H1 (cell line): ENCODE measurements around the gene NANOS3. TPM values are rescaled to one million over a fixed set of nuclear protein-coding genes. Genes with fewer than 3 reads are reported as not detected.

Experiments used
- CTCF ChIA-PET: fragments of 300-600 bp; sonication (Branson Sonifier 250); formaldehyde crosslinking; loops from one replicate; lab custom pipeline; 2021; ENCODE audit not compliant: partially characterized antibody; lab: Charles Lee
- POLR2A ChIA-PET: fragments of 300-600 bp; sonication (Branson Sonifier 250); formaldehyde crosslinking; loops from one replicate; lab custom pipeline; 2021; ENCODE audit warnings: inconsistent platforms; ENCODE audit not compliant: partially characterized antibody; lab: Charles Lee
- DNase-seq, 2 experiments: peaks; one replicate each; pipeline versions ENCODE4 v3.0.0 to v3.0.0-alpha.2; 2010 to 2022; ENCODE audit warnings: low spot score in 2 of 2, low read depth in 1 of 2, mixed read lengths in 1 of 2
- FAIRE-seq: peaks from 2 replicates; lab custom pipeline; 2011; peaks lifted over from hg19 to GRCh38; lab: Jason Lieb, UNC
- H2AFZ ChIP-seq: 2 replicates; pipeline ENCODE4 v1.8.1; 2012; ENCODE audit warnings: low read length, inconsistent platforms
- H2AK5ac ChIP-seq: 2 replicates; pipeline ENCODE4 v1.6.1; 2013; ENCODE audit warnings: low read depth, low read length
- H2BK120ac ChIP-seq: replicated peaks from 2 replicates; pipeline ENCODE3; 2013; ENCODE audit warnings: low read depth, low read length, inconsistent platforms
- H2BK12ac ChIP-seq: 2 replicates; pipeline ENCODE4 v1.6.1; 2013; ENCODE audit warnings: low read depth, low read length
- H2BK15ac ChIP-seq: 2 replicates; pipeline ENCODE4 v1.6.1; 2013; ENCODE audit warnings: low read length
- H2BK20ac ChIP-seq: 2 replicates; pipeline ENCODE4 v1.6.1; 2013; ENCODE audit warnings: low read length
- H2BK5ac ChIP-seq: 2 replicates; pipeline ENCODE4 v1.6.1; 2013; ENCODE audit warnings: low read depth, low read length
- H3K14ac ChIP-seq: 2 replicates; pipeline ENCODE4 v1.6.1; 2013; ENCODE audit warnings: inconsistent platforms; ENCODE audit not compliant: insufficient read length
- H3K18ac ChIP-seq: 2 replicates; pipeline ENCODE4 v1.6.1; 2013; ENCODE audit warnings: low read length; ENCODE audit errors: extremely low read depth
- H3K23ac ChIP-seq: 2 replicates; pipeline ENCODE4 v1.6.1; 2013; ENCODE audit warnings: inconsistent platforms; ENCODE audit not compliant: insufficient read length
- H3K23me2 ChIP-seq: 2 replicates; pipeline ENCODE4 v1.6.1; 2013; ENCODE audit warnings: low read depth, low read length
- H3K27ac ChIP-seq: 2 replicates; pipeline ENCODE4 v1.6.1; 2011; ENCODE audit warnings: low read depth, low read length, inconsistent platforms
- H3K27me3 ChIP-seq, 4 experiments: replicated peaks in 1 of 4; 1 replicate in 1 of 4; 2 replicates in 3 of 4; pipeline versions ENCODE4 v1.6.1 to v1.8.1; 2011 to 2013; ENCODE audit warnings: low read length in 3 of 4, mild to moderate bottlenecking in 3 of 4, inconsistent platforms in 2 of 4, mixed read lengths in 2 of 4, moderate library complexity in 1 of 4; ENCODE audit not compliant: control insufficient read depth in 3 of 4, insufficient read depth in 3 of 4; ENCODE audit errors: extremely low read depth in 1 of 4
- H3K36me3 ChIP-seq, 4 experiments: 2 replicates each; pipeline versions ENCODE4 v1.6.1 to v1.8.1; 2011 to 2013; ENCODE audit warnings: mild to moderate bottlenecking in 4 of 4, low read length in 3 of 4, moderate library complexity in 2 of 4, control low read depth in 1 of 4, inconsistent platforms in 1 of 4; ENCODE audit not compliant: insufficient read depth in 4 of 4, control insufficient read depth in 2 of 4
- H3K4ac ChIP-seq: replicated peaks from 2 replicates; pipeline ENCODE3; 2013; ENCODE audit warnings: low read length, low read depth, mixed read lengths, inconsistent platforms; ENCODE audit not compliant: insufficient read length
- H3K4me1 ChIP-seq, 4 experiments: replicated peaks in 1 of 4; 1 replicate in 1 of 4; 2 replicates in 3 of 4; pipeline versions ENCODE4 v1.6.1 to v1.8.1; 2011 to 2013; ENCODE audit warnings: low read length in 3 of 4, inconsistent platforms in 2 of 4, mixed read lengths in 1 of 4; ENCODE audit not compliant: insufficient read depth in 4 of 4, control insufficient read depth in 3 of 4
- H3K4me2 ChIP-seq, 2 experiments: 2 replicates each; pipeline versions ENCODE4 v1.6.1 to v1.8.1; 2011 to 2013; ENCODE audit warnings: low read depth in 2 of 2, low read length in 2 of 2, control low read depth in 1 of 2, inconsistent platforms in 1 of 2, mild to moderate bottlenecking in 1 of 2; ENCODE audit not compliant: insufficient read depth in 1 of 2
- H3K4me3 ChIP-seq, 4 experiments: fragments of 200-600, 300-600 bp in 1 of 4; sonication (generic), shearing (Covaris generic), sonication (Bioruptor Twin) in 1 of 4; 2 replicates each; pipeline versions ENCODE4 v1.5.1 to v1.8.1; 2011 to 2016; ENCODE audit warnings: low read length in 4 of 4, low read depth in 3 of 4, control low read depth in 2 of 4, inconsistent platforms in 2 of 4, mild to moderate bottlenecking in 2 of 4, mixed read lengths in 1 of 4, moderate library complexity in 1 of 4; ENCODE audit not compliant: insufficient read depth in 2 of 4; ENCODE audit errors: extremely low read depth in 1 of 4
- H3K56ac ChIP-seq: replicated peaks from 2 replicates; pipeline ENCODE3; 2013; ENCODE audit warnings: low read depth, mild to moderate bottlenecking, mixed read lengths, low read length, inconsistent platforms; ENCODE audit not compliant: insufficient read length
- H3K79me1 ChIP-seq: 2 replicates; pipeline ENCODE4 v1.6.1; 2013; ENCODE audit warnings: low read depth, low read length, control low read depth
- H3K79me2 ChIP-seq, 2 experiments: 2 replicates each; pipeline versions ENCODE4 v1.6.1 to v1.8.1; 2012 to 2013; ENCODE audit warnings: low read length in 2 of 2, mild to moderate bottlenecking in 2 of 2, inconsistent platforms in 1 of 2; ENCODE audit not compliant: insufficient read depth in 2 of 2, control insufficient read depth in 1 of 2
- H3K9ac ChIP-seq, 4 experiments: replicated peaks in 1 of 4; 1 replicate in 1 of 4; 2 replicates in 3 of 4; pipeline versions ENCODE4 v1.6.1 to v1.8.1; 2011 to 2013; ENCODE audit warnings: low read depth in 3 of 4, low read length in 3 of 4, control low read depth in 2 of 4, mild to moderate bottlenecking in 2 of 4, moderate library complexity in 2 of 4, inconsistent platforms in 1 of 4; ENCODE audit errors: extremely low read depth in 1 of 4
- H3K9me3 ChIP-seq, 2 experiments: 2 replicates each; pipeline versions ENCODE4 v1.6.1 to v1.8.1; 2012 to 2013; ENCODE audit warnings: mild to moderate bottlenecking in 2 of 2, moderate library complexity in 2 of 2, control low read depth in 1 of 2, inconsistent platforms in 1 of 2, low read depth in 1 of 2, low read length in 1 of 2, mixed read lengths in 1 of 2; ENCODE audit not compliant: insufficient read depth in 2 of 2
- H4K20me1 ChIP-seq, 2 experiments: replicated peaks in 1 of 2; 2 replicates each; pipeline versions ENCODE3 to v1.8.1; 2011 to 2013; ENCODE audit warnings: inconsistent platforms in 2 of 2, low read length in 2 of 2, mild to moderate bottlenecking in 1 of 2; ENCODE audit not compliant: insufficient read depth in 2 of 2, control insufficient read depth in 1 of 2
- H4K5ac ChIP-seq: 2 replicates; pipeline ENCODE4 v1.6.1; 2013; ENCODE audit warnings: low read length, low read depth, mixed read lengths, inconsistent platforms; ENCODE audit not compliant: insufficient read length
- H4K8ac ChIP-seq: 2 replicates; pipeline ENCODE4 v1.8.0; 2013; ENCODE audit warnings: mild to moderate bottlenecking, moderate library complexity, low read length, inconsistent platforms; ENCODE audit not compliant: insufficient read depth; ENCODE audit errors: extremely low read depth
- H4K91ac ChIP-seq: replicated peaks from 2 replicates; pipeline ENCODE3; 2013; ENCODE audit warnings: low read length, mixed read lengths, inconsistent platforms; ENCODE audit not compliant: insufficient read length
- BACH1 ChIP-seq: IDR thresholded peaks from 2 replicates; pipeline ENCODE4 v1.6.1; 2012; ENCODE audit warnings: low read length, improper control_type of control experiment
- CEBPB ChIP-seq: IDR thresholded peaks from 2 replicates; pipeline ENCODE4 v1.6.1; 2012; ENCODE audit warnings: low read depth, low read length
- CHD2 ChIP-seq: IDR thresholded peaks from 2 replicates; pipeline ENCODE4 v1.6.1; 2012; ENCODE audit warnings: low read length, improper control_type of control experiment
- GABPA ChIP-seq: IDR thresholded peaks from 2 replicates; pipeline ENCODE4 v1.6.1; 2011; ENCODE audit warnings: mild to moderate bottlenecking, low read length, moderate library complexity, borderline replicate concordance; ENCODE audit not compliant: insufficient read depth
- GTF2F1 ChIP-seq: IDR thresholded peaks from 2 replicates; pipeline ENCODE4 v1.6.1; 2012; ENCODE audit warnings: low read depth, low read length, improper control_type of control experiment, borderline replicate concordance
- MAX ChIP-seq: IDR thresholded peaks from 2 replicates; pipeline ENCODE4 v1.6.1; 2012; ENCODE audit warnings: inconsistent platforms
- NANOG ChIP-seq: IDR thresholded peaks from 2 replicates; pipeline ENCODE4 v1.6.1; 2011; ENCODE audit warnings: low read length, low read depth, mild to moderate bottlenecking, inconsistent platforms; ENCODE audit not compliant: insufficient read depth, poor library complexity, severe bottlenecking
- RXRA ChIP-seq: IDR thresholded peaks from 2 replicates; pipeline ENCODE4 v1.6.1; 2011; ENCODE audit warnings: low read depth, mild to moderate bottlenecking, low read length, moderate library complexity; ENCODE audit not compliant: insufficient read depth
- SP4 ChIP-seq: IDR thresholded peaks from 2 replicates; pipeline ENCODE4 v1.6.1; 2012; ENCODE audit warnings: low read length, inconsistent platforms
- ZNF274 ChIP-seq: IDR thresholded peaks from 2 replicates; pipeline ENCODE4 v1.7.0; 2012; ENCODE audit warnings: low read length, borderline replicate concordance; ENCODE audit errors: extremely low read depth
- WGBS, 2 experiments: shearing (Covaris generic) in 1 of 2; methylation state at CpG; one replicate each; pipeline versions ENCODE4 v1.1.6 to v1.1.7; 2013 to 2015; ENCODE audit warnings: low lambda C conversion rate in 2 of 2, mixed read lengths in 2 of 2, inconsistent platforms in 1 of 2, low coverage in 1 of 2, missing lambda C conversion rate in 1 of 2; ENCODE audit not compliant: insufficient replicate concordance in 2 of 2, insufficient coverage in 1 of 2, insufficient read length in 1 of 2; ENCODE audit errors: extremely low coverage in 1 of 2, missing lambda C conversion rate in 1 of 2; 5-methylcytosine and 5-hydroxymethylcytosine counted together
- polyA plus RNA-seq, 7 experiments: library from polyadenylated mRNA; depleted of rRNA in 3 of 7; stranded (reverse) in 5 of 7; unstranded in 2 of 7; fragments of >200 nt in 5 of 7; fragments of 200-250 nt in 2 of 7; gene quantifications; 1 replicate in 5 of 7; 2 replicates in 1 of 7; 4 replicates in 1 of 7; pipeline versions ENCODE4 v1.2.1 to v1.2.3, GENCODE V29; 2011 to 2013; ENCODE audit warnings: missing spikeins in 2 of 7, mixed read lengths in 2 of 7
- total RNA-seq: library from RNA; stranded (reverse); fragmentation: NEBNext Ultra II Directional; extraction: Animal tissue kit (Norgen Biotek cat#: 25700); gene quantifications from 2 replicates; pipeline ENCODE4 v1.2.1, GENCODE V29; 2021

NANOS3 gene
- total and polyA plus RNA-seq, 2 of the 8 experiments (the other 6 are each of a cell fraction or from before 2014, with no cell fraction given): 0.62 TPM; not detected in 1

- Histone ChIP-seq H3K79me1 (no peaks in the 10 kb centered on the region), H4K8ac (no peak overlapping the region), H3K4me3 (no peak overlapping the region), H3K9ac (no peak overlapping the region), H3K27ac (no peak overlapping the region), H3K9me3 (no peaks in the 10 kb centered on the region), H3K4ac (no peak overlapping the region), H3K23ac (no peak overlapping the region), H3K56ac (no peak overlapping the region), H2AK5ac (peak overlapping the region; percentile 79; the same call in 1 of the 2 replicates), H4K5ac (no peak overlapping the region), H3K14ac (no peak overlapping the region), H2BK120ac (no peak overlapping the region), H2BK12ac (peak overlapping the region; percentile 55; the same call in 1 of the 2 replicates), H3K18ac (no peak overlapping the region), H2BK20ac (no peak overlapping the region), H3K4me1 (peaks cover 0 to 7% (median 5%) of the 10 kb centered on the region in 4 experiments; a peak in 5 of 7 replicates), H3K4me2 (no peak overlapping the region), H2AFZ (no peak overlapping the region), H3K79me2 (no peaks in the 10 kb centered on the region), H2BK15ac (no peak overlapping the region; the same call in 1 of the 2 replicates), H2BK5ac (no peak overlapping the region), H4K20me1 (peaks cover 0 to 2% of the 10 kb centered on the region in 2 experiments), H3K27me3 (peaks cover 6 to 21% (median 13%) of the 10 kb centered on the region in 4 experiments), H3K36me3 (no peaks in the 10 kb centered on the region), H3K23me2 (no peaks in the 10 kb centered on the region), H4K91ac (no peak overlapping the region)
- DNase-seq (no peak), FAIRE-seq (no peak)
- TF ChIP-seq GABPA: no peak
- TF ChIP-seq BACH1: no peak
- TF ChIP-seq CEBPB: no peak
- no peak for TF ChIP-seq RXRA
- no peak for TF ChIP-seq CHD2
- no peak for TF ChIP-seq ZNF274
- no peak for TF ChIP-seq NANOG
- no peak for TF ChIP-seq MAX
- no peak for TF ChIP-seq SP4
- no peak for TF ChIP-seq GTF2F1
- WGBS, 2 experiments: 96% methylated on average over 10 of the region's 13 CpGs; no CpG with 5 or more reads in 1 of the 2 experiments
- CTCF ChIA-PET: interaction anchor here (0.7 to 7.0 kb wide), 19 partner anchors 8 to 222 kb away, joined by 3 to 70 read pairs (median 8); no protein-coding TSS in a partner anchor
- POLR2A ChIA-PET: interaction anchor here (0.6 to 4.7 kb wide), 7 partner anchors 12 to 709 kb away, joined by 3 to 62 read pairs (median 6); no protein-coding TSS in a partner anchor
Observed at GRCh38 chr19:13860679-13861391, 16.1 kb upstream of the NANOS3 start.
